Mesenchymal stem cell (in vitro differentiated cells and primary cell): ENCODE data around the gene PKP3.

Experiments
- DNase-seq: peaks from one replicate; pipeline ENCODE4 v3.0.0-alpha.2; 2013
- H2AFZ ChIP-seq: one replicate; pipeline ENCODE4 v1.6.1; 2013; ENCODE audit warnings: low read depth, mild to moderate bottlenecking, control low read depth, inconsistent platforms, low read length, moderate library complexity
- H2AK5ac ChIP-seq: 2 replicates; pipeline ENCODE4 v1.6.1; 2013; ENCODE audit warnings: low read length, moderate library complexity, mild to moderate bottlenecking, inconsistent platforms; ENCODE audit not compliant: severe bottlenecking
- H2BK120ac ChIP-seq: one replicate; pipeline ENCODE4 v1.6.1; 2013; ENCODE audit warnings: low read depth, mild to moderate bottlenecking, inconsistent platforms, low read length, moderate library complexity
- H2BK12ac ChIP-seq, 2 experiments: one replicate each; pipeline ENCODE4 v1.6.1; 2013; ENCODE audit warnings: inconsistent platforms in 2 of 2, low read length in 2 of 2, mild to moderate bottlenecking in 2 of 2, moderate library complexity in 2 of 2, control low read depth in 1 of 2
- H2BK15ac ChIP-seq: one replicate; pipeline ENCODE4 v1.6.1; 2013; ENCODE audit warnings: mild to moderate bottlenecking, low read depth, inconsistent platforms; ENCODE audit not compliant: poor library complexity, severe bottlenecking
- H2BK5ac ChIP-seq: 2 replicates; pipeline ENCODE4 v1.6.1; 2013; ENCODE audit warnings: low read depth, mild to moderate bottlenecking, low read length, control low read depth, inconsistent platforms; ENCODE audit not compliant: poor library complexity, severe bottlenecking
- H3K14ac ChIP-seq, 2 experiments: one replicate each; pipeline ENCODE4 v1.6.1; 2013; ENCODE audit warnings: inconsistent platforms in 2 of 2, low read length in 2 of 2, control low read depth in 1 of 2, mild to moderate bottlenecking in 1 of 2, moderate library complexity in 1 of 2
- H3K18ac ChIP-seq, 2 experiments: one replicate each; pipeline ENCODE4 v1.6.1; 2013; ENCODE audit warnings: inconsistent platforms in 2 of 2, low read length in 2 of 2, control low read depth in 1 of 2, low read depth in 1 of 2, mild to moderate bottlenecking in 1 of 2
- H3K23ac ChIP-seq, 2 experiments: one replicate each; pipeline ENCODE4 v1.6.1; 2013; ENCODE audit warnings: inconsistent platforms in 2 of 2, low read length in 2 of 2, mild to moderate bottlenecking in 2 of 2, moderate library complexity in 2 of 2, control low read depth in 1 of 2
- H3K27ac ChIP-seq: 2 replicates; pipeline ENCODE4 v1.5.1; 2013; ENCODE audit warnings: mild to moderate bottlenecking, moderate library complexity, low read length, control low read depth, inconsistent platforms; ENCODE audit not compliant: poor library complexity, severe bottlenecking
- H3K27me3 ChIP-seq, 2 experiments: 2 replicates each; pipeline versions ENCODE4 v1.6.1 to v1.7.0; 2013; ENCODE audit warnings: low read length in 2 of 2, mild to moderate bottlenecking in 2 of 2, moderate library complexity in 2 of 2, control low read depth in 1 of 2, inconsistent platforms in 1 of 2; ENCODE audit not compliant: control insufficient read depth in 1 of 2, insufficient read depth in 1 of 2
- H3K36me3 ChIP-seq, 2 experiments: 2 replicates each; pipeline versions ENCODE4 v1.6.1 to v1.7.0; 2013; ENCODE audit warnings: low read length in 2 of 2, control low read depth in 1 of 2, inconsistent platforms in 1 of 2, low read depth in 1 of 2, mild to moderate bottlenecking in 1 of 2; ENCODE audit not compliant: insufficient read depth in 2 of 2, control insufficient read depth in 1 of 2
- H3K4ac ChIP-seq, 2 experiments: one replicate each; pipeline ENCODE4 v1.6.1; 2013; ENCODE audit warnings: inconsistent platforms in 2 of 2, low read length in 2 of 2, mild to moderate bottlenecking in 2 of 2, moderate library complexity in 2 of 2, control low read depth in 1 of 2, low read depth in 1 of 2
- H3K4me1 ChIP-seq: 2 replicates; pipeline ENCODE4 v1.6.1; 2013; ENCODE audit warnings: low read depth, low read length, control low read depth; ENCODE audit not compliant: control insufficient read depth, insufficient read depth
- H3K4me2 ChIP-seq: 2 replicates; pipeline ENCODE4 v1.6.1; 2013; ENCODE audit warnings: low read length, mild to moderate bottlenecking, inconsistent platforms; ENCODE audit not compliant: poor library complexity, severe bottlenecking
- H3K4me3 ChIP-seq, 2 experiments: 2 replicates each; pipeline versions ENCODE4 v1.5.1 to v1.7.0; 2013; ENCODE audit warnings: low read length in 2 of 2, mild to moderate bottlenecking in 2 of 2, control low read depth in 1 of 2, low read depth in 1 of 2; ENCODE audit not compliant: insufficient read depth in 1 of 2
- H3K79me1 ChIP-seq: replicated peaks from 2 replicates; pipeline ENCODE4 v1.6.1; 2013; ENCODE audit warnings: mild to moderate bottlenecking, control low read depth, low read length, inconsistent platforms; ENCODE audit not compliant: poor library complexity, severe bottlenecking
- H3K9ac ChIP-seq: 2 replicates; pipeline ENCODE4 v1.7.0; 2013; ENCODE audit warnings: mild to moderate bottlenecking, low read length, moderate library complexity
- H3K9me3 ChIP-seq: 2 replicates; pipeline ENCODE4 v1.7.0; 2013; ENCODE audit warnings: mild to moderate bottlenecking, low read length; ENCODE audit not compliant: control insufficient read depth
- H4K8ac ChIP-seq: one replicate; pipeline ENCODE4 v1.6.1; 2013; ENCODE audit warnings: inconsistent platforms, mild to moderate bottlenecking, low read length, moderate library complexity
- H4K91ac ChIP-seq: one replicate; pipeline ENCODE4 v1.6.1; 2013; ENCODE audit warnings: mild to moderate bottlenecking, low read length, inconsistent platforms
- WGBS: methylation state at CpG from one replicate; pipeline ENCODE4 v1.1.7; 2013; ENCODE audit warnings: mixed read lengths; 5-methylcytosine and 5-hydroxymethylcytosine counted together

The PKP3 gene

DNA sequence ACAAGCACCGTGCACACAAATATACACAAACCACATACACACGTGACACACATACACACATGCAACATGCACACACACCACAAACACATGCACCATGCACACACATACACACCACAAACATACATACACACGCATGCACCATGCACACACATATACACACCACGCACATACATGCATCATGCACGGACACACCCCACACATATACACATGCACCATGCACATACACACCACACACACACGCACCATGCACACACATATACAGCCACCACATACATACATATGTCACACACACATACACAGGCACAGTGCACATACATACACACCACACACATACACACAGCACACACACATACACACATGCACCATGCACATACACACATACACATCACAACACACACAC is 37.4 kb upstream of the PKP3 start:
- no peak overlapping the region for H2AK5ac ChIP-seq
- H3K23ac ChIP-seq, result no peak overlapping the region
- no peak overlapping the region for H3K4me2 ChIP-seq
- H3K79me1 ChIP-seq, result no peaks in the 10 kb centered on the region
- DNase-seq, result no peak
- H4K91ac ChIP-seq, result peak overlapping the region; percentile 76
- H2AFZ ChIP-seq, result no peak overlapping the region
- H2BK15ac ChIP-seq, result no peak overlapping the region
- peaks cover 9% of the 10 kb centered on the region for H3K9me3 ChIP-seq
- H2BK12ac ChIP-seq, result no peak overlapping the region
- H4K8ac ChIP-seq, result peak overlapping the region; percentile 0
- no peak overlapping the region for H2BK5ac ChIP-seq
- no peak overlapping the region for H3K4ac ChIP-seq
- WGBS, result 98% methylated on average over 6 of the region's 6 CpGs
- no peak overlapping the region for H3K27ac ChIP-seq
- H3K4me1 ChIP-seq, result peaks cover 10% of the 10 kb centered on the region
- peaks cover 5 to 8% of the 10 kb centered on the region in 2 experiments for H3K36me3 ChIP-seq
- no peak overlapping the region for H3K9ac ChIP-seq
- peak overlapping the region in 1 of 2 experiments; percentile 22 for H3K14ac ChIP-seq
- peaks cover 0 to 29% of the 10 kb centered on the region in 2 experiments for H3K27me3 ChIP-seq
- H2BK120ac ChIP-seq, result no peak overlapping the region
- no peak overlapping the region for H3K4me3 ChIP-seq
- H3K18ac ChIP-seq, result peak overlapping the region in 1 of 2 experiments; percentile 50

DNA sequence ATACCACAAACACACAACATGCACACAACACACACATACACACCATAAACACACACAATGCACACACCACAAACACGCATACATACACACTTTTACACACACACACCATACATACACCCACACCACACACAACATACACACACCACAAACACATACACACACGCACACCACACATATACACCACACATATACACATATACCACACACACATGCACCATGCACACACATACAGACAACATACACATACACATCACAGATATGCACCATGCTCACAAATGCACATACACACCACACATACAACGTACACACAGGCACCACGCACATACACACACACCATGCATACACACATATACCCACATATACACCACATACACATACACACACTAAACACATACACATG is 36.4 kb upstream of the PKP3 start:
- Histone ChIP-seq H3K4ac (no peak overlapping the region), H3K18ac (no peak overlapping the region), H3K27ac (no peak overlapping the region), H3K9ac (no peak overlapping the region), H2BK120ac (no peak overlapping the region), H2AK5ac (no peak overlapping the region), H3K27me3 (peaks cover 0 to 29% of the 10 kb centered on the region in 2 experiments), H2BK5ac (no peak overlapping the region), H4K8ac (no peak overlapping the region), H2AFZ (no peak overlapping the region), H3K4me1 (peaks cover 10% of the 10 kb centered on the region), H3K36me3 (peaks cover 5 to 8% of the 10 kb centered on the region in 2 experiments), H2BK15ac (no peak overlapping the region), H3K23ac (no peak overlapping the region), H3K4me3 (no peak overlapping the region), H3K4me2 (no peak overlapping the region), H4K91ac (no peak overlapping the region), H3K9me3 (peaks cover 9% of the 10 kb centered on the region), H3K79me1 (no peaks in the 10 kb centered on the region), H2BK12ac (no peak overlapping the region), H3K14ac (no peak overlapping the region)
- WGBS, result 95% methylated on average over 4 of the region's 4 CpGs
- no peak for DNase-seq

DNA sequence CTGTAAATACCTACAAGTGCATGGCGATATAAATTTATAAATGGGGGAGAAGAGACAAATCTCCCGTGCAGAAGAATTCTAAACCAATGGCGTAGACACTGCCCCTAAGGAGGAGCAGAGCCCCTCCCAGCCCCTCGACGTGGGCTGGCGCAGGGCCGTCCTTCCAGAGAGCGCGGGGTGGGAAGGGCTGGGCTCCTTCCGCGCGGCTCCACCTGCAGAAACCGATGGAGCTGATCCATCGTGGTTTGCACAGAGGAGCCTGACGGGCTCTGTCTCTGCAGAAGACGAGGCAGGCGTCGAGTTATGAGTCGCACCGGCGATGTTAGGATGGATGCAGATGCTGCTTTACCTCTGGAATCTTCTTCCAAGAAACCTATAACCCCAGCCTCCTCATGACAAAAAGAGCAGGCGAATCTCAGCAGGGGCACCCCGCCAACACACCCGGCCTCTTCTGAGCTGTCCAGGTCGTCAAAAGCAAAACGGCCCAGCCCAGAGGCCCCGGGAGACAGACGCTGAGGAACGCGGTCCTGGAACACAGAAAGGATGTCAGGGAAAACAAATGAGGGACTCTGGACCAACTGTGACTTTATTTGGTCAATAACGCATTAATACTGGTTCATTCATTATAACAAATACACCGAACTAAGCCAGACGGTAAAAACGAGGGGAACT is 35.7 kb upstream of the PKP3 start:
- Histone ChIP-seq H3K23ac (no peak overlapping the region), H3K9ac (no peak overlapping the region), H3K27me3 (peaks cover 0 to 29% of the 10 kb centered on the region in 2 experiments), H3K4me1 (peaks cover 10% of the 10 kb centered on the region), H3K9me3 (peaks cover 9% of the 10 kb centered on the region), H2BK120ac (no peak overlapping the region), H3K4me3 (no peak overlapping the region), H3K4ac (no peak overlapping the region), H3K36me3 (peaks cover 5 to 8% of the 10 kb centered on the region in 2 experiments), H3K4me2 (no peak overlapping the region), H3K79me1 (no peaks in the 10 kb centered on the region), H2AK5ac (no peak overlapping the region), H4K91ac (no peak overlapping the region), H3K14ac (no peak overlapping the region), H3K18ac (no peak overlapping the region), H4K8ac (no peak overlapping the region), H2BK5ac (no peak overlapping the region), H2BK15ac (no peak overlapping the region), H2AFZ (no peak overlapping the region), H2BK12ac (no peak overlapping the region), H3K27ac (no peak overlapping the region)
- no peak for DNase-seq
- 88% methylated on average over 34 of the region's 34 CpGs for WGBS

DNA sequence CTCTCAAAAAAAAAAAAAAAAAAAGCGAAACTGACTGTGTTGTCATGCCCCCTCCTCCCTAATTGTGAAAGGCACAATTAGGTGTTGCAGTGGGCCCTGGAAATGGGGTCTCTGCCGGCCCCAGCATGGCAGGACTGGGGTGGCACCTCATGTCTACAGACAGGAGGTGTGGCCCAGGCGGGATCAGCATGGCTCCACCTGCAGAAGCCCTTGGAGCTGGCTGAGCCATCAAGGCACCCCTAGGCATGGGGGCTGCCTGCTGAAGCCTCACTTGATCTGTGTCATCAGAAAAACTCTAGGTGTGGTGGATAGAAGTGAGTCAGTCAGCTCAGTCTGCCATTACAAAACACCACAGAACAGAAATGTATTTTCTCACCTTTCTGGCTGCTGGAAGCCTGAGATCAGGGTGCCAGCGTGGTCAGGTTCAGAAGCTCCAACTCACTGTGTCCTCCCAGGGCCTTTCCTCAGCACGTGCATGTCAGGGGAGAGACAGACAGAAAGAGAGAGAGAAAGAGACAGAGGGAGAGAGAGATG is 34.8 kb upstream of the PKP3 start:
- peak overlapping the region in 1 of 2 experiments; percentile 8 for H3K23ac ChIP-seq
- H2AK5ac ChIP-seq, result no peak overlapping the region
- H3K4me1 ChIP-seq, result peaks cover 11% of the 10 kb centered on the region
- WGBS, result 74% methylated on average over 4 of the region's 5 CpGs
- no peak overlapping the region for H2BK15ac ChIP-seq
- no peak overlapping the region for H3K4ac ChIP-seq
- no peak overlapping the region for H2BK120ac ChIP-seq
- no peak overlapping the region for H3K4me2 ChIP-seq
- H3K9ac ChIP-seq, result no peak overlapping the region
- H2BK12ac ChIP-seq, result no peak overlapping the region
- no peak overlapping the region for H4K8ac ChIP-seq
- H3K18ac ChIP-seq, result no peak overlapping the region
- H4K91ac ChIP-seq, result no peak overlapping the region
- DNase-seq, result no peak
- peaks cover 9% of the 10 kb centered on the region for H3K9me3 ChIP-seq
- no peak overlapping the region for H2AFZ ChIP-seq
- no peaks in the 10 kb centered on the region for H3K79me1 ChIP-seq
- H3K27me3 ChIP-seq, result peaks cover 0 to 30% of the 10 kb centered on the region in 2 experiments
- no peak overlapping the region for H2BK5ac ChIP-seq
- H3K27ac ChIP-seq, result no peak overlapping the region
- H3K36me3 ChIP-seq, result peaks cover 5 to 8% of the 10 kb centered on the region in 2 experiments
- no peak overlapping the region for H3K14ac ChIP-seq
- H3K4me3 ChIP-seq, result no peak overlapping the region
